Skin epidermis (tissue), 12 donors: ENCODE results near the gene C16orf54.
A peak's percentile ranks its signal among the peaks of the same experiment; 100 is the strongest.
"Not testable (repeated sequence)": the region's sequence is repeated elsewhere in the genome, so short reads cannot be mapped to it uniquely, and the experiment has no call there.

Source experiments
- H3K27ac ChIP-seq, 21 experiments: fragments of 200-600 bp; sonication (generic) in 11 of 21; one replicate each; pipeline ENCODE4 v1.5.0; 2020; ENCODE audit warnings: mild to moderate bottlenecking in 3 of 21, inconsistent platforms in 2 of 21, moderate library complexity in 2 of 21
- H3K4me3 ChIP-seq, 7 experiments: fragments of 200-600 bp; sonication (generic) in 2 of 7; one replicate each; pipeline ENCODE4 v1.5.0; 2020; ENCODE audit warnings: inconsistent platforms in 2 of 7, mild to moderate bottlenecking in 2 of 7, moderate library complexity in 1 of 7

The C16orf54 gene

DNA sequence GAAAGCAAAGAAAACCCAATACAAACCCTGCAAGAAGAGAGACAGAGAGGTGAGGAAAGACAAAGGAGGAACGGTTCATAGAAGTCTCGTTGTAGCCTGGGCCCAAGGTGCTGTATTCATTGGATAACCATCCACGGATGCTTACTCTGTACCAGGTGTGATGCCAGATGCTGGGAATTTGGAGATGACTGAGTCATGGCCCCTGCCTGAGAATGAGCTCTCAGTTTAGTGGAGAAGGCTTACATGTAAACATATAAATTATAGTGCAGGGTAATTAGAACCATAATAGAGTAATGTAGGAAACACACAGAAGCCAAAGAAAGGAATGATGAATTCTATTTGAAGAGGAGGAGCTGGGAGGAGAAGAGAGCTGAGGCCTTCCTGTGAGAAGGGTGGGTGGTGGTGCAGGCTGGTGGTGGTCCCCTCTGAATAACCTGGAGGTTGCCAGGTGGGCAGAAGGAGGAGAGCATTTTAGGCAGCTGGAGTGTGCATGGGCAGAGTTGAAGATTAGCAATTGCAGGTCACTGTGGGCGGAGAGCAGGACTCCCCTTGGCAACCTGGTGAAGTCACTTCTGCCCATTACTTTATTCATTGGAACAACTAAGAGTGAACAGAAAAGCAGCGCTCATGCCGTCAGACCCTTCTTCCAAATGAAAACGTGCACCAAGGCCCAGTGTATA, 24.6 kb upstream of the C16orf54 start:
- Histone ChIP-seq H3K4me3 (no peak overlapping the region), H3K27ac (no peak overlapping the region)

DNA sequence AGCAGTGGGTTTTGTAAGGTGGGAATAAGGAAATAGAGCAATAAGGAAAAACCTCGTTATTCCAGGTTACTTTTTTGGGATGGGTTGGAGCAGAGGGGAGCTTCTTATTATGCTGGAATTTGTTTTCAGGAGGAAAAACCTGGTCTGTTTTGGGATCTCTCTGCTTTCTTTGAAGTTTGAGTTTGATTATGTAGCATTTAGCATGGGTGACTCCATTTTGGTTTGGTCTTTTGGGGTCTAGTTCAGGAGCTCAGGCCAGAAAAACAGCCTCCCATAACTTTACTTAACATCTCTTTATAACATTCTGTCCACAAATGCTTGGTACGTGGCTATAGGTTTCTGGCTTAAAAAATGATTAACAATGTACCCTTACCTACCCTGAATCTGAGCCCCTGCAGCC, 23.7 kb upstream of the C16orf54 start:
- Histone ChIP-seq H3K27ac (no peak overlapping the region), H3K4me3 (no peak overlapping the region)

DNA sequence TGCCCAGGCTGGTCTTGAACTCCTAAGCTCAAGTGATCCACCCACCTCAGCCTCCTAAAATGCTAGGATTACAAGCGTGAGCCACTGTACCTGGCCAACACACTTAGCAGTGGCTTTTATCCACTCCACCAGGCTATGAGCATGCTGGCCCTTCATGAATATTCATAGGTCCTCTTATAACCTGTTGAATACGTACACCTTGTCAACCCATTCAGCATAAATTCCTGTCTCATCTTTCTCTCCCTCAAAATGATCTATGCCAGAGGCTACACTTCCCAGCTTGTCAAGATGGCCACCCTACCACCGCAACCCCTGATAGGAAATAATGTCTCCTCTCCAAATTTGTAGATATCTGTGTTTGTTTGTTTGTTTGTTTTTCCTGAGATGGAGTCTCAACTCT, 21.3 kb upstream of the C16orf54 start:
- Histone ChIP-seq H3K27ac (no peak overlapping the region), H3K4me3 (no peak overlapping the region)

DNA sequence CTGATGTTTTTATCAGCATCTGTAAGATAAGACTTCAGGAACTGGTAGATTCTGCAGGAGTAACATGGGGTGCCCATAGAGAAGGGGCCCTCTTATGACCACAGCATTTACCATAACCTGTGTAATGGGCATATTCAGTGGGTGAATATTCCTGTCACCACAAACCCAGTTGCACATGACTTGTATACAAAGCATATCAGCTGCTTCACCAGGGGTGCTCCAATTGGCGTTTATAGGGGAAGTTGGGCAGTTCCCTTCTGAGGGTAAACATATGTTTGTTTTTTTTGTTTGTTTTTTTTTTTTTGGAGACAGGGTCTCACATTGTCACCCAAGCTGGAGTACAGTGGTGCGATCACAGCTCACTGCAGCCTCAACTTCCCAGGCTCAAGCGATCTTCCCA, 20.8 kb upstream of the C16orf54 start:
- no peak overlapping the region for H3K4me3 ChIP-seq

DNA sequence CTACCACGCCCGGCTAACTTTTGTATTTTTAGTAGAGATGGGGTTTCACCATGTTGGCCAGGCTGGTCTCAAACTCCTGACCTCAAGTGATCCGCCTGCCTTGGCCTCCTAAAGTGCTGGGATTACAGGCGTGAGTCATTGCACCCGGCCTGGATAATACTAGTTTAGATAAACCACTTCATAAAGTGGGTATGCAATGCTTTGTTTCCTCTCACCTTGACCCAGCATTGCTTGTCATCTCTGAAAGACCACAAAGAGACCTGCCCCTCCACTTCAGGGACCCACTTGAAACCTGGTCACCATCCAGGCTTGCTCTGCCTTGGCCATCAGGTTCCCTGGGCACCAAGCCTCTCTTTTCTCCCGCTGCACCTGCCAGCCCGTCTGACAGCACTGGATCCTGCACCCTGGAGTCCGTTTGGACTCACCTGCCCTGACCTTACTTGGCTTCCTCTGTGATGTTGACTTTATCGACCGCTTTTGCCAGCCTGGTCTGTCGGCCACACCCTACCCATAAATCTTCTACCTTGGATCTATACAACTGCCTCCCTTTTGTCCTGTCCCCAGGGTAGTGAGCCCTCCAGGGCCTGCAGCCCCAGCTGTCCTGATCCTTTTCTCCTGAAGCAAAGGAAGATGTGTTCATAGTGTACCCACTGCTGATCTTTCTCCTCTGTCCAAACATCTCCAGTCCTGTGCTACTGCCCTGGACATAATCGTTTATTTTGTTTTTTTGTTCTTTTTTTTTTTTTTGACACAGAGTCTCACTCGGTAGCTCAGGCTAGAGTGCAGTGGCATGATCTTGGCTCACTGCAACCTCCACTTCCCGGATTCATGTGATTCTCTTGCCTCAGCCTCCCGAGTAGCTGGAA, 19.6 kb upstream of the C16orf54 start:
- H3K4me3 ChIP-seq = no peak overlapping the region
- H3K27ac ChIP-seq = no peak overlapping the region

More for the DNA sequence above, 20.8 kb upstream of the C16orf54 start:
- no peak overlapping the region for H3K27ac ChIP-seq

DNA sequence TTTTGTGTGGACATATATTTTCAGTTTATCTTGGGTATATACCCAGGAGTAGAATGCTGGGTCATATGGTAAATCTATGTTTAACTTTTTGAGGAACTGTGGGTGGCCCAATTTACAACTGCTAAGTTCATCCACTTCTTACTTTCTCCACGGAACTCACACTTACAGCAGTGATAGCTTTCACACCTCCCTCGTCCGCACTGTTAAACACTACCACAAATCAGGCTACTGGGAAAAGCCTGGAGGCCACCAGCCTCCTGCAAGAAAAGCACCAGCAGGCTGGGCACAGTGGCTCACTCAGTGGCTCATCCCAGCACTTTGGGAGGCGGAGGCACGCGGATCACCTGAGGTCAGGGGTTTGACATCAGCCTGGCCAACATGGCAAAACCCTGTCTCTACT, 17.5 kb upstream of the C16orf54 start:
- H3K4me3 ChIP-seq = no peak overlapping the region
- H3K27ac ChIP-seq = no peak overlapping the region

DNA sequence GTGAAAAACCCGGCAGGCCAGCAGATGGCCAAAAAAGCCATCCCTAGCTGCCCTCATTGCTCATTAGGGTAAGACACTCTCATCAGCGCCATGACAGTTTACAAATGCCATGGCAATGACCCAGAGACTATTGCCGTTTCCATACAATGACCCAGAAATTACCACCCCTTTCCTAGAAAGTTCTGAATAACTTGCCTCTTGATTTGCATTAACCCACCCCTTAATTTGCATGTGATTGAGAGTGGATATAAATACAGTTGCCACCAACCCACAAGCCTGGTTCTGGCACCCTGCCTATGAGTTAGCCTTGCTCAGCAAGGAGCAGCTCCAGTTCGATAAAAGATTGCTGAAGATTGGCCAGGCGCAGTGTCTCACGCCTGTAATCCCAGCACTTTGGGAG, 16.1 kb upstream of the C16orf54 start:
- Histone ChIP-seq H3K27ac (no peak overlapping the region), H3K4me3 (no peak overlapping the region)

DNA sequence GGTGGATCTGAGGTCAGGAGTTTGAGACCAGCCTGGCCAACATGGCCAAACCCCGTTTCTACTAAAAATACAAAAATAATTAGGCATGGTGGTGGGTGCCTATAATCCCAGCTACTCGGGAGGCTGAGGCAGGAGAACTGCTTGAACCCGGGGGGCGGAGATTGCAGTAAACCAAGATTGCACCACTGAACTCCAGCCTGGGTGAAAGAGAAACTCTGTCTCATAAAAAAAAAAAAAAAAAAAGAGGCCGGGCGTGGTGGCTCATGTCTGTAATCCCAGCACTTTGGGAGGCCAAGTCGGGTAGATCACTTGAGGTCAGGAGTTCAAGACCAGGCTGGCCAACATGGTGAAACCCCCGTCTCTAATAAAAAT, 15.5 kb upstream of the C16orf54 start:
- not testable (repeated sequence) for H3K27ac ChIP-seq, H3K4me3 ChIP-seq

DNA sequence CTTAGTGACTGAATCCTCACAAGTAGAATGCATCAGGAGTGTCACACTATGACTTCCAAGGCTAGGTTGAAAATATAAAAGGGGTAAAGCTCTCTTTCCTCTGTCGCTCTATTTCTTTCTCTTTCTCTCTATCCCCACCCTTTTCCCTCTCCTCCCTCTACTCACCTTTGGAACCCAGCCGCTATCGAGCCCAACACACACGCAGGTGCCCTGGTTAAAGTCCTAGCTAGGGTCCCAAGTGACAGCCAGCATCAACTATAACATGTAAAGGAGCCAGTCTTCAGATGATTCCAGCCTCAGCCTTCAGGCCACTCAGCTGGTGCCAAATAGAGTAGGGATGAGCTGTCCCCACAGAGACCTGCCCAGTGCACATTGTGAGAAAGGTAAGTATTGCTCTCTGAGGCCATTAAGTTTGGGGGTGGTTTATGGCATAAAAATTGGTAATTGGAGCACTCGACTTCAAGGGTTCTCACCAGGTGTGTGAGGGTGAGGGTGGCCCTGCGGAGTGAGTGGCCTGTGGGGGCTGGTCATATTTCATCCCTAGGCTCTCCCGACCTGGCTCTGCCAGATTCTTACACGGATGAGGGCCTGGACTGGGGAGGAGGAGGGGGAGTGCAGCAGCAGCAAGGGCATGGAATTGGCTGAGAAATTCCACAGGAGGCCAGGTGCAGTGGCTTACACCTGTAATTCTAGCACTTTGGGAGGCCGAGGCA, 14.9 kb upstream of the C16orf54 start:
- no peak overlapping the region for H3K27ac ChIP-seq
- H3K4me3 ChIP-seq = no peak overlapping the region

DNA sequence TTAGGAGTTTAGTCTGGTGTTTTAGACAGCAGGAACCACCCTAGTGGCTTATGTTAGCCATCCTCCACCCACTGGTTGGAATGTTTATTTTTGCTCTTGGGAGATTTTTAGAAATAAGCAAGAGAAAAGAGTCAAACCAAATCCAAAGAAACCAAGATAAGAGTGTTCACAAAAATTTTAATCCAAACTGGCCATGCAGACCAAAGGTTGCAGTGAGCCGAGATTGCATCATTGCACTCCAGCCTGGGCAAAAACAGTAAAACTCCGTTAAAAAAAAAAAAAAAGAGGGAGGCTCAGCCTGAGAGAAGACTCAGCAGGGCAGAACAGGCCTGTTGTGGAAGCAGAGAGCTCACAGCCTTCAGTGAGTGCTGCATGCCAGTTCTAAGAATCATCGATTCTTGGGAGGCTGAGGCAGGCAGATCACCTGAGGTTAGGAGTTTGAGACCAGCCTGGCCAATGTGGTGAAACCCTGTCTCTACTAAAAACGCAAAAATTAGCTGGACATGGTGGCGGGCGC, 12.2 kb upstream of the C16orf54 start:
- Histone ChIP-seq H3K4me3 (no peak overlapping the region), H3K27ac (no peak overlapping the region)

DNA sequence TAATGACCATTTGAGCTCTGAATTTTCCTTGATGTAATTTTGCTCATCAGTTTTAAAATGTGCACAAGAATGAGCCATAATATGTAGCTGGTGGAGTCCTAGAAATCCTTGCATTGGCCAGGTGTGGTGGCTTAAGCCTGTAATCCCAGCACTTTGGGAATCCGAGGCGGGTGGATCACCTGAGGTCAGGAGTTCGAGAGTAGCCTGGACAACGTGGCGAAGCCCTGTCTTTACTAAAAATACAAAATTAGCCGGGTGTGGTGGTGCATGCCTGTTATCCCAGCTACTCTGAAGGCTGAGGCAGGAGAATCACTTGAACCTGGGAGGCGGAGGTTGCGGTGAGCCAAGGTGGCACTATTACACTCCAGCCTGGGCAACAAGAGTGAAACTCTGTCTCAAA, 11.3 kb upstream of the C16orf54 start:
- not testable (repeated sequence) for H3K27ac ChIP-seq

DNA sequence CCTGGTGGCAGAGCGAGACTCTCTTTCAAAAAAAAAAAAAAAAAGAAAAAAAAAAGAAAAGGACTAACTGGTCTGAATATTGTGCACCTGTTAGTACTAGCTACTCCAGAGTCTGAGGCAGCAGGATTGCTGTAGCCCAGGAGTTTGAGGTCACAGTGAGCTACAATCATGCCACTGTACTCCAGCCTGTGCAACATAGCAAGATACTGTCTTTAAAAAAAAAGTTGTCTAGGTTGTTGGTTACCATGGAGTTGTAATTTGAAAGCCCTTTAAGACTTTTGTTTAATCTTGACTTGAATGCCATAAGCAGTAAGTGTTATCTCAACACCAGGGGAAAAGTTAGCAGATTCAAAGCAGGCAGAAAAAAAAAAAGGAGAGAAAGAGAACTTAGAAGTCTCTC, 10.9 kb upstream of the C16orf54 start:
- Histone ChIP-seq H3K27ac (no peak overlapping the region), H3K4me3 (no peak overlapping the region)

More for the DNA sequence above, 11.3 kb upstream of the C16orf54 start:
- not testable (repeated sequence) for H3K4me3 ChIP-seq

DNA sequence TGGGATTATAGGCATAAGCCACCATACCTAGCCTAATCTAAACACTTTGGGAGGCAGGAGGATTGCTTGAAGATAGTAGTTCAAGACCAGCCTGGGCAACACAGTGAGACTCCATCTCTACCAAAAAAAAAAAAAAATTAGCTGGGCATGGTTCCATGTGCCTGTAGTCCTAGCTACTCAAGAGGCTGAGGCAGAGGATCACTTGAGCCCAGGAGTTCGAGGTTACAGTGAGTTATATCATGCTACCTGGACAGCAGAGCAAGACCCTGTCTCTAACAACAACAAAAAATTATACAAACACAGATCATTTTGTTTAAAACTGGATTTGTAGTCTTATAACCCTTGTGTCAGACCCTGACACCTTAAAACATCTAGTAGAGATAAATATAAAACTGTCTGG, 7.7 kb upstream of the C16orf54 start:
- no peak overlapping the region for H3K4me3 ChIP-seq
- no peak overlapping the region for H3K27ac ChIP-seq

DNA sequence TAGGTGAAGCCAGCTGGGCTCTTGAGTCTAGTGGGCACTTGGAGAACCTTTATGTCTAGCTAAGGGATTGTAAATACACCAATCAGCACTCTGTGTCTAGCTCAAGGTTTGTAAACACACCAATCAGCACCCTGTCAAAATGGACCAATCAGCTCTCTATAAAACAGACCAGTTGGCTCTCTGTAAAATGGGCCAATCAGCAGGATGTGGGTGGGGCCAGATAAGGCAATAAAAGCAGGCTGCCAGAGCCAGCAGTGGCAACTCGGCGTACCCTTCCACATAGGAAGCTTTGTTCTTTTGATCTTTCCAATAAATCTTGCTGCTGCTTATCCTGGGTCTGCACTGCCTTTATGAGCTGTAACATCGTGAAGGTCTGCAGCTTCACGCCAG, 3.0 kb upstream of the C16orf54 start:
- not testable (repeated sequence) for H3K27ac ChIP-seq, H3K4me3 ChIP-seq

DNA sequence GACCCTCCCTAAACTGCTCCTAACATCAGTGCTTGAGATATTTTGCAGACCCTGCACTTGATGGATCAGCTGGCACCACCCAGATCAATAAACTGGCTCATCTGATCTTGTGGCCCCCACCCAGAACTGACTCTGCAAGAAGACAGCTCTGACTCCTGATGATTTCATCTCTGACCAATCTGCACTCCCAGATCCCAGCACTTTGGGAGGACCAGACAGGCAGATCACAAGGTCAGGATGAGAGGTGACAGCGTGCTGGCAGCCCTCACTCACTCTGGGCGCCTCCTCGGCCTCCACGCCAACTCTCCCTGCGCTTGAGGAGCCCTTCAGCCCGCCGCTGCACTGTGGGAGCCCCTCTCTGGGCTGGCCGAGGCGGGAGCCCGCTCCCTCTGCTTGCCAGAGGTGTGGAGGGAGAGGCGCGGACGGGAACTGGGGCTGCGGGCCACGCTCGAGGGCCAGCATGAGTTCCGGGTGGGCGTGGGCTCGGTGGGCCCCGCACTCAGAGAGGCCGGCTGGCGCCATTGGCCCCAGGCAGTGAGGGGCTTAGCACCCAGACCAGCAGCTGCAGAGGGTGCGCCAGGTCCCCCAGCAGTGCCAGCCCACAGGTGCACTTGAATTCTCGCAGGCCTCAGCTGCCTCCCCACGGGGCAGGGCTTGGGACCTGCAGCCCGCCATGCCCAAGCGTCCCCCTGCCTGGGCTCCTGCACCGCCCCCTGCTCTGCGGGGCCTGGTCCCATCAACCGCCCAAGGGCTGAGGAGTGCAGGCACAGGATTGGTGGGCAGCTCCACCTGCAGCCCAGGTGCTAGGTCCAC, 2.4 kb upstream of the C16orf54 start:
- Histone ChIP-seq H3K4me3 (no peak overlapping the region), H3K27ac (peak overlapping the region in 1 of 21 experiments; percentile 3)

DNA sequence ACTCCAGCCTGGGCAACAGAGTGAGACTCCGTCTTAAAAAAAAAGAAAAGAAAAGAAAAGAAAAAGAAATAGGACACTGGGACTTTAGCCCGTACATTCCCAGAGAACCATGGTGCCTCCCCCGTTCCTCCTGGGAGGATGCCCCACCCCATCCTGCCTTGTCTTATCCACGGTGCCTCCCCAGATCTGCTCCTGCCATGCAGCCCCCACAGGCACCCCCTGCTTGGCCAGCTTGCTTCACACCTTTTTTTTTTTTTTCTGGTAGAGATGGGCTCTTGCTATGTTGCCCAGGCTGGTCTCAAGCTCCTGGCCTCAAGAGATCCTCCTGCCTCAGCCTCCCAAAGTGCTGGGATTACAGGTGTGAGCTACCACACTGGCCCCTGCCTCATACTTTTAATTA, 728 bp upstream of the C16orf54 start:
- peak overlapping the region in 1 of 7 experiments; percentile 39 for H3K4me3 ChIP-seq
- peak overlapping the region in 15 of 21 experiments; percentile 13 to 95 (median 73) for H3K27ac ChIP-seq

DNA sequence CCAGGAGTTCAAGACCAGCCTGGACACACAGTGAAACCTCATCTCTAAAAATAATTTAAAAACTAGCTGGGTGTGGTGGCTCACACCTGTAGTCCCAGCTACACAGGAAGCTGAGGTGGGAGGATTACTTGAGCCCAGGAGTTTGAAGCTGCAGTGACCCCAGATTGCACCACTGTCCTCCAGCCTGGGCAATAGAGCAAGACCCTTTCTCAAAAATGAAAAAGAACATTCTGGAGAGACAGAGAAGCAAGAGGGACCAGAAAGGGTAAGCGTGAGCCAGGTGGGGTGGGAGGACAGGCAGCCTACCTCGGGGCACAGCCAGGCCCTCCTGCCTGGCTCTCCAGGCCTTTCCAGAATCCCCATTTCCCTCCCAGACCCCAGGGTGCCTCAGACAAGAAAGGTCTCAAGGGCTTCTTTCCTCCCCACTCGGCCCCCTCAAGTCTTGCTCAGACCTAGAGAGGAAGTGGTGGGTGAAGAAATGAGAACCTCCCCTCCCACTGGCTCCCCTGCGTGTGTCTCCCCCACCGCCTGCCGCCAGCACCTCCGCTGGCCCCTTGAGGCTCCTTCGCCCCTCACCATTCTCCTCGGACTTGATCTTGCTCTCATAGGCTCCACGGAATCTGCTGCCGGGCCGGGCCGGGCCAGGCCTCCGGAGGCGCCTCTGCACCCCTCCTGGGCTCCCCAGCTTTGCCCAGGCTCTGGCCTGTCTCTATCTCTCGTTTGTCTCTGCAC, 503 bp downstream of the C16orf54 start:
- Histone ChIP-seq H3K27ac (peak overlapping the region in 19 of 21 experiments; percentile 28 to 95 (median 80)), H3K4me3 (peak overlapping the region; percentile 32 to 52 (median 40))

DNA sequence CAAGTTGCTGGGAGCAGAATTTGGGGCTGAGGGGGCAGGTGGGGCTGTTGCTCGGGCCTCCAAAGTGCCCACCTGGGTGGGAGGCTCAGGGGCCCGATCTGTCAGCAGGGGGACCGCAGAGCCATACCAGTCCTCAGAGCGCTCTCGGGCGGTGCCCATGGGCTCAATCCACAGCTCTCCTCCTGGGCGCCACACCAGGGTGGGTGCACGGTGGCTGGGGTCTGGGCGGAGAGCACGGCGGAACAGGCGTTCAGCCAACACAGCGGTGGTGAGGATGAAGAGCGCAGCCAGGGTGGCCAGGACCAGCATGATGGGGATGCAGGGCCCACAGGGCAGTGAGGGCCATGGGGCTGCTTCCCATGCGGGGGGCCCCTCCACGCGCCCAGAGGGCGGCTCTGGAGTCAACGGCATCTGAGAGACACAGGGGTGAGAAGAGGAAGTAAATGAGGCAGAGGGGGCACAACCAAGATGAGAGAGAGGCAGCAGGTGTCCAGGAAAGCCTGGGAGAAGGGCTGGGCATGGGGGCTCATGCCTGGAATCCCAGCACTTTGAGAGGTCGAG, 1.2 kb downstream of the C16orf54 start:
- Histone ChIP-seq H3K4me3 (peak overlapping the region; percentile 32 to 52 (median 40)), H3K27ac (peak overlapping the region in 16 of 21 experiments; percentile 1 to 95 (median 82))
